SU-DHL-6 (cell line): ENCODE data around the gene ADAM17.
"Not testable (repeated sequence)": the region's sequence is repeated elsewhere in the genome, so short reads cannot be mapped to it uniquely, and the experiment has no call there.

Experiments used
- H2AFZ ChIP-seq: fragments of 200-600 bp; sonication (generic); 2 replicates; pipeline ENCODE4 v1.6.1; 2014; ENCODE audit warnings: low read depth, mild to moderate bottlenecking, moderate library complexity, mixed read lengths, antibody characterized with exemption, low read length; ENCODE audit not compliant: severe bottlenecking
- H3F3A ChIP-seq: fragments of 200-600 bp; shearing (Covaris generic); 2 replicates; pipeline ENCODE4 v1.6.0; 2016; ENCODE audit warnings: antibody characterized with exemption, mild to moderate bottlenecking; ENCODE audit not compliant: insufficient read depth
- H3K27ac ChIP-seq: fragments of 200-600 bp; sonication (generic); 2 replicates; pipeline ENCODE4 v1.5.1; 2016; ENCODE audit warnings: low read depth, mild to moderate bottlenecking, low read length, moderate library complexity, mixed read lengths
- H3K27me3 ChIP-seq: fragments of 200-600 bp; sonication (generic), shearing (Covaris generic); 2 replicates; pipeline ENCODE4 v1.6.0; 2014; ENCODE audit warnings: mild to moderate bottlenecking, low read length
- H3K36me3 ChIP-seq: fragments of 200-600 bp; sonication (generic); 2 replicates; pipeline ENCODE4 v1.6.1; 2014; ENCODE audit warnings: mild to moderate bottlenecking, low read length, mixed read lengths
- H3K4me2 ChIP-seq: fragments of 300-600, 200-600 bp; shearing (Covaris generic), sonication (generic); 2 replicates; pipeline ENCODE4 v1.6.0; 2014; ENCODE audit warnings: low read length, low read depth, mild to moderate bottlenecking; ENCODE audit not compliant: poor library complexity, severe bottlenecking
- H3K4me3 ChIP-seq: fragments of 200-600 bp; sonication (generic); 2 replicates; pipeline ENCODE4 v1.5.1; 2014; ENCODE audit warnings: antibody characterized with exemption, low read length, mild to moderate bottlenecking, mixed read lengths; ENCODE audit not compliant: insufficient read depth, poor library complexity, severe bottlenecking
- H3K79me2 ChIP-seq: fragments of 200-600 bp; sonication (generic); 2 replicates; pipeline ENCODE4 v1.6.1; 2014; ENCODE audit warnings: mild to moderate bottlenecking, low read length, moderate library complexity; ENCODE audit not compliant: insufficient read depth
- H3K9ac ChIP-seq: fragments of 200-600 bp; sonication (generic); 2 replicates; pipeline ENCODE4 v1.7.0; 2014; ENCODE audit warnings: mild to moderate bottlenecking, low read length
- H3K9me2 ChIP-seq: fragments of 200-600 bp; sonication (generic); replicated peaks from 2 replicates; pipeline ENCODE4 v1.6.1; 2014; ENCODE audit warnings: low read length; ENCODE audit not compliant: insufficient read depth
- H3K9me3 ChIP-seq: fragments of 200-600 bp; sonication (generic); 2 replicates; pipeline ENCODE4 v1.6.1; 2014; ENCODE audit warnings: low read length, mixed read lengths; ENCODE audit not compliant: insufficient read depth
- H4K20me1 ChIP-seq: fragments of 200-600 bp; sonication (generic); 2 replicates; pipeline ENCODE4 v1.6.1; 2014; ENCODE audit warnings: low read depth, mild to moderate bottlenecking, antibody characterized with exemption, low read length, moderate library complexity, mixed read lengths
- CTCF ChIP-seq: fragments of 200-600 bp; sonication (generic); IDR thresholded peaks from one replicate; pipeline ENCODE4 v1.5.1; 2017; ENCODE audit warnings: antibody characterized with exemption, mild to moderate bottlenecking, low read length, moderate library complexity; ENCODE audit not compliant: insufficient read depth, poor library complexity, severe bottlenecking
- EZH2phosphoT487 ChIP-seq: fragments of 200-600 bp; sonication (generic), shearing (Covaris generic); conservative IDR thresholded peaks from 2 replicates; pipeline ENCODE4 v1.6.1; 2018; ENCODE audit warnings: mild to moderate bottlenecking, antibody characterized with exemption, low read length, moderate library complexity, mixed read lengths

The ADAM17 gene

GRCh38 chr2:9599430-9599829 lies 43.8 kb upstream of the ADAM17 start:
- peaks cover 98% of the 10 kb centered on the region for H3K79me2 ChIP-seq
- no peak overlapping the region for H3K4me3 ChIP-seq
- no peak overlapping the region for H3K27ac ChIP-seq
- H3K36me3 ChIP-seq = peaks cover 26% of the 10 kb centered on the region
- no peak overlapping the region for H3K4me2 ChIP-seq
- no peaks in the 10 kb centered on the region for H3K27me3 ChIP-seq
- 0 out of 2 replicates have a peak, but pooled peaks cover 6% of the 10 kb centered on the region for H3F3A ChIP-seq
- H3K9me3 ChIP-seq = no peaks in the 10 kb centered on the region
- no peak overlapping the region for H2AFZ ChIP-seq
- no peaks in the 10 kb centered on the region for H3K9me2 ChIP-seq
- H3K9ac ChIP-seq = no peak overlapping the region
- H4K20me1 ChIP-seq = peaks cover 1% of the 10 kb centered on the region
- TF ChIP-seq CTCF = no peak
- no peak for TF ChIP-seq EZH2phosphoT487

- no peak overlapping the region for H3K9ac ChIP-seq
- no peak overlapping the region for H2AFZ ChIP-seq
- H3K9me3 ChIP-seq = no peaks in the 10 kb centered on the region
- no peaks in the 10 kb centered on the region for H3K9me2 ChIP-seq
- H3K79me2 ChIP-seq = peaks cover 97% of the 10 kb centered on the region
- H3K27ac ChIP-seq = no peak overlapping the region
- H3K4me3 ChIP-seq = no peak overlapping the region
- peaks cover 26% of the 10 kb centered on the region for H3K36me3 ChIP-seq
- H3K4me2 ChIP-seq = no peak overlapping the region
- 0 out of 2 replicates have a peak, but pooled peaks cover 3% of the 10 kb centered on the region for H3F3A ChIP-seq
- no peaks in the 10 kb centered on the region; the same call in 1 of the 2 replicates for H4K20me1 ChIP-seq
- H3K27me3 ChIP-seq = no peaks in the 10 kb centered on the region
- TF ChIP-seq EZH2phosphoT487 (no peak), CTCF (no peak)
Measured at GRCh38 chr2:9596621-9597311, 41.1 kb upstream of the ADAM17 start.

- TF ChIP-seq EZH2phosphoT487 = no peak
- TF ChIP-seq CTCF = no peak
- H3K4me2 ChIP-seq = no peak overlapping the region
- 0 out of 2 replicates have a peak, but pooled peaks cover 3% of the 10 kb centered on the region for H3F3A ChIP-seq
- H3K9ac ChIP-seq = no peak overlapping the region
- H3K4me3 ChIP-seq = no peak overlapping the region
- H3K27me3 ChIP-seq = no peaks in the 10 kb centered on the region
- no peak overlapping the region for H2AFZ ChIP-seq
- H3K27ac ChIP-seq = no peak overlapping the region
- no peaks in the 10 kb centered on the region; the same call in 1 of the 2 replicates for H4K20me1 ChIP-seq
- no peaks in the 10 kb centered on the region for H3K9me2 ChIP-seq
- peaks cover 93% of the 10 kb centered on the region for H3K79me2 ChIP-seq
- H3K36me3 ChIP-seq = peaks cover 30% of the 10 kb centered on the region
- no peaks in the 10 kb centered on the region for H3K9me3 ChIP-seq
Measured at GRCh38 chr2:9595746-9596145, 40.1 kb upstream of the ADAM17 start.

- not testable (repeated sequence) for H3K27ac ChIP-seq, H2AFZ ChIP-seq, H4K20me1 ChIP-seq, H3K9me3 ChIP-seq, H3F3A ChIP-seq, H3K9ac ChIP-seq, H3K4me3 ChIP-seq, H3K4me2 ChIP-seq, H3K27me3 ChIP-seq, H3K9me2 ChIP-seq
- peaks cover 90% of the 10 kb centered on the region for H3K79me2 ChIP-seq
- H3K36me3 ChIP-seq = peaks cover 31% of the 10 kb centered on the region
Measured at GRCh38 chr2:9595256-9595655, 39.6 kb upstream of the ADAM17 start.
